GM12878 (cell line): Measurements from ENCODE around the gene C9orf40. TPM values are rescaled to one million over a fixed set of nuclear protein-coding genes. Genes with fewer than 3 reads are reported as not detected.

ENCODE experiments used
- ATAC-seq: fragments of 200-7000 bp; cut with Tn5 transposase; 3 replicates; pipeline ENCODE4 v1.9.1; 2020; ENCODE audit warnings: mild to moderate bottlenecking, moderate library complexity
- BruUV-seq: library from RNA; stranded (reverse); fragments of 400-500 nt; replicated peaks from 2 replicates; lab custom pipeline; 2021; lab: Mats Ljungman, UMichigan
- CTCF ChIA-PET: fragments of 300-600 bp; sonication (Branson Sonifier 250); formaldehyde crosslinking; extraction: SDS; loops from one replicate; lab custom pipeline; 2021; ENCODE audit warnings: inconsistent platforms; lab: Yijun Ruan, JAX
- POLR2A ChIA-PET: fragments of 350-600 bp; formaldehyde crosslinking; extraction: SDS; loops from one replicate; lab custom pipeline; 2021; ENCODE audit warnings: inconsistent platforms; lab: Charles Lee
- RAD21 ChIA-PET: fragments of 300-600 bp; sonication (Branson Sonifier 250); formaldehyde crosslinking; loops from one replicate; lab custom pipeline; 2023; ENCODE audit warnings: antibody characterized with exemption; ENCODE audit not compliant: unreplicated experiment; lab: Charles Lee
- SMC1A ChIA-PET: fragments of 300-600 bp; sonication (Branson Sonifier 250); formaldehyde crosslinking; loops from one replicate; lab custom pipeline; 2023; ENCODE audit not compliant: unreplicated experiment, uncharacterized antibody; lab: Charles Lee
- DNase-seq: peaks from one replicate; pipeline ENCODE4 v3.0.0-alpha.2; 2011; ENCODE audit warnings: low read depth, low spot score
- FAIRE-seq: peaks from 3 replicates; lab custom pipeline; 2011; peaks lifted over from hg19 to GRCh38; lab: Jason Lieb, UNC
- H2AFZ ChIP-seq: 2 replicates; pipeline ENCODE4 v1.6.0; 2011; ENCODE audit warnings: low read depth, low read length, control low read depth; ENCODE audit not compliant: control insufficient read depth
- H3K27ac ChIP-seq: 2 replicates; pipeline ENCODE4 v1.5.1; 2011; ENCODE audit warnings: control low read depth; ENCODE audit not compliant: control insufficient read depth, insufficient read depth
- H3K27me3 ChIP-seq, 2 experiments: replicated peaks in 1 of 2; 2 replicates each; pipeline versions ENCODE4 v1.6.0 to v1.6.1; 2011; ENCODE audit warnings: low read length in 1 of 2; ENCODE audit not compliant: control insufficient read depth in 2 of 2, insufficient read depth in 2 of 2
- H3K36me3 ChIP-seq, 2 experiments: 2 replicates each; pipeline ENCODE4 v1.5.1; 2011; ENCODE audit warnings: low read length in 1 of 2; ENCODE audit not compliant: control insufficient read depth in 2 of 2, insufficient read depth in 2 of 2
- H3K4me1 ChIP-seq: 2 replicates; pipeline ENCODE4 v1.6.1; 2011; ENCODE audit warnings: mild to moderate bottlenecking, low read length, moderate library complexity, mixed read lengths; ENCODE audit not compliant: control insufficient read depth, insufficient read depth
- H3K4me2 ChIP-seq: 2 replicates; pipeline ENCODE4 v1.6.0; 2011; ENCODE audit warnings: control low read depth; ENCODE audit not compliant: control insufficient read depth, insufficient read depth
- H3K4me3 ChIP-seq: fragments of 200-600 bp; sonication (generic); 2 replicates; pipeline ENCODE4 v1.5.1; 2016
- H3K79me2 ChIP-seq: 2 replicates; pipeline ENCODE4 v1.6.0; 2011; ENCODE audit warnings: low read length; ENCODE audit not compliant: control insufficient read depth, insufficient read depth
- H3K9ac ChIP-seq: 2 replicates; pipeline ENCODE4 v1.8.0; 2011; ENCODE audit warnings: low read length, control low read depth, mixed read lengths; ENCODE audit not compliant: control insufficient read depth, insufficient read depth
- H3K9me3 ChIP-seq: replicated peaks from 3 replicates; pipeline ENCODE4 v1.5.1; 2011; ENCODE audit warnings: mild to moderate bottlenecking, low read length; ENCODE audit not compliant: control insufficient read depth, insufficient read depth
- H4K20me1 ChIP-seq: 2 replicates; pipeline ENCODE4 v1.6.0; 2011; ENCODE audit not compliant: control insufficient read depth, insufficient read depth
- TBL1XR1 ChIP-seq: IDR thresholded peaks from 2 replicates; pipeline ENCODE4 v1.6.1; 2012; ENCODE audit warnings: low read depth, low read length, improper control_type of control experiment
- in situ Hi-C: fragments of 300-500 bp; cut with MboI; formaldehyde crosslinking; loops from 9 replicates; pipeline ENCODE4 v1.14.3; 2018; ENCODE audit warnings: mixed read lengths
- intact Hi-C: fragments of 100-400 bp; cut with micrococcal nuclease; formaldehyde crosslinking; loops from one replicate; pipeline ENCODE4 v1.14.2; 2022; ENCODE audit not compliant: unreplicated experiment
- polyA plus RNA-seq, 11 experiments: library from polyadenylated mRNA; depleted of rRNA in 4 of 11; unstranded in 6 of 11; stranded (reverse) in 5 of 11; fragments of >200 nt; fragmentation: Nextera tagmentation in 4 of 11; fragmentation: Illumina TruSeq in 1 of 11; extraction: Ambion mirVana in 4 of 11; extraction: Trizol in 1 of 11; gene quantifications; 1 replicate in 1 of 11; 2 replicates in 10 of 11; pipeline versions ENCODE4 v1.2.1 to v1.2.3, GENCODE V29; 2011 to 2016; ENCODE audit warnings: inconsistent platforms in 2 of 11, missing spikeins in 2 of 11, low read depth in 1 of 11
- total RNA-seq, 4 experiments: library from RNA; depleted of rRNA in 3 of 4; stranded (reverse); fragments of >200 nt in 3 of 4; fragmentation: Illumina TruSeq in 1 of 4; extraction: Trizol in 1 of 4; gene quantifications; 2 replicates each; pipeline versions ENCODE4 v1.2.1 to v1.2.3, GENCODE V29; 2013 to 2021
- TF ChIP-seq, protein P1 (sequence below): fragments of 450-650 bp; formaldehyde crosslinking; IDR thresholded peaks from 2 replicates; pipeline ENCODE4 v1.4.0; 2022; ENCODE audit warnings: mild to moderate bottlenecking, moderate library complexity

C9orf40 gene
- total and polyA plus RNA-seq, 10 of the 15 experiments (the other 5 are each of a cell fraction or from before 2014, with no cell fraction given): 6.8 to 30.9 (median 11.5) TPM

DNA sequence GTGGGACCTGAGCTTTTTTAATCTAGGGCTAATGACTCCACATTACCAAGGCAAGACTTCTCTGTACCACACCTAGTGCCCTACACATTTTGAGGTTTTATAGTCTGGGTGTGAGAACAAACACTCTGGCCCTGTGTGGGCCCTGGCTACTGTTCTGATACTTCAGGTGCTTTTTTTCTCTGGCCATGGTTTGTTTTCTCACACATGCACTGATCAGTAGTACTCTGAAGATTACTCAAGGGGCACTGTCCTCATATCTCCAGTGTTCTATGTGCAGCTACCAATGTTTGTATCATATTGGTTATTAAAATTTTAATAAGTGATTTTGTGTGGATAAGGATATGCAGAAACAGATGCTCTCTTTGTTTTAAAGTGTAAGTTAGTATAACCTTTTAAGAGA is 5.9 kb upstream of the C9orf40 start:
- FAIRE-seq: no peak
- ChIA-PET POLR2A (no interaction called here), CTCF (no interaction called here), SMC1A (no interaction called here), RAD21 (no interaction called here)
- H3K27ac ChIP-seq: no peak overlapping the region
- no peak for DNase-seq
- H3K4me2 ChIP-seq: no peak overlapping the region
- no peaks in the 10 kb centered on the region for H3K79me2 ChIP-seq
- no TSS peak for BruUV-seq
- H2AFZ ChIP-seq: no peak overlapping the region
- in situ Hi-C loops (no loop called here), intact Hi-C loops (no loop called here)
- no peaks in the 10 kb centered on the region for H3K36me3 ChIP-seq
- H3K9me3 ChIP-seq: peaks cover 3% of the 10 kb centered on the region; the same call in 2 of the 3 replicates
- no peaks in the 10 kb centered on the region for H4K20me1 ChIP-seq
- no peak overlapping the region for H3K9ac ChIP-seq
- no peaks in the 10 kb centered on the region for H3K4me1 ChIP-seq
- H3K27me3 ChIP-seq: no peaks in the 10 kb centered on the region
- no peak overlapping the region for H3K4me3 ChIP-seq
- peak; percentile 71 for ATAC-seq
- no peak for TF ChIP-seq TBL1XR1
- TF ChIP-seq, protein P1, sequence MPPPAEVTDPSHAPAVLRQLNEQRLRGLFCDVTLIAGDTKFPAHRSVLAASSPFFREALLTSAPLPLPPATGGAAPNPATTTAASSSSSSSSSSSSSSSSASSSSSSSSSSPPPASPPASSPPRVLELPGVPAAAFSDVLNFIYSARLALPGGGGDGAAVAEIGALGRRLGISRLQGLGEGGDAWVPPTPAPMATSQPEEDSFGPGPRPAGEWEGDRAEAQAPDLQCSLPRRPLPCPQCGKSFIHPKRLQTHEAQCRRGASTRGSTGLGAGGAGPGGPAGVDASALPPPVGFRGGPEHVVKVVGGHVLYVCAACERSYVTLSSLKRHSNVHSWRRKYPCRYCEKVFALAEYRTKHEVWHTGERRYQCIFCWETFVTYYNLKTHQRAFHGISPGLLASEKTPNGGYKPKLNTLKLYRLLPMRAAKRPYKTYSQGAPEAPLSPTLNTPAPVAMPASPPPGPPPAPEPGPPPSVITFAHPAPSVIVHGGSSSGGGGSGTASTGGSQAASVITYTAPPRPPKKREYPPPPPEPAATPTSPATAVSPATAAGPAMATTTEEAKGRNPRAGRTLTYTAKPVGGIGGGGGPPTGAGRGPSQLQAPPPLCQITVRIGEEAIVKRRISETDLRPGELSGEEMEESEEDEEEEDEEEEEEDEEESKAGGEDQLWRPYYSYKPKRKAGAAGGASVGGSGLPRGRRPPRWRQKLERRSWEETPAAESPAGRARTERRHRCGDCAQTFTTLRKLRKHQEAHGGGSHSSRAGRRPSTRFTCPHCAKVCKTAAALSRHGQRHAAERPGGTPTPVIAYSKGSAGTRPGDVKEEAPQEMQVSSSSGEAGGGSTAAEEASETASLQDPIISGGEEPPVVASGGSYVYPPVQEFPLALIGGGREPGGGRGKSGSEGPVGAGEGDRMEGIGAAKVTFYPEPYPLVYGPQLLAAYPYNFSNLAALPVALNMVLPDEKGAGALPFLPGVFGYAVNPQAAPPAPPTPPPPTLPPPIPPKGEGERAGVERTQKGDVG (CRISPR knock-in tag): no peak
